ENCODE measurements around the gene CLEC2B. TPM values are rescaled to one million over a fixed set of nuclear protein-coding genes. Genes with fewer than 3 reads are reported as not detected.

Gene CLEC2B
- total RNA-seq, 1 donor from 2014 or later = not detected

GRCh38 chr12:9851050-9851449 lies 18.1 kb downstream of the CLEC2B start:
- no peak for DNase-seq (ENCODE audit: extremely low spot score, unreplicated experiment)
- Mint-ChIP-seq H3K9me3 (ENCODE audit: unreplicated experiment) (no peaks in the 10 kb centered on the region), H3K36me3 (ENCODE audit: unreplicated experiment) (no peaks in the 10 kb centered on the region), H3K27me3 (ENCODE audit: unreplicated experiment) (peaks cover 12% of the 10 kb centered on the region), H3K4me3 (ENCODE audit: unreplicated experiment) (no peak overlapping the region), H3K4me1 (ENCODE audit: unreplicated experiment) (no peaks in the 10 kb centered on the region), H3K27ac (ENCODE audit: unreplicated experiment) (no peak overlapping the region)
- TF ChIP-seq, protein P1, sequence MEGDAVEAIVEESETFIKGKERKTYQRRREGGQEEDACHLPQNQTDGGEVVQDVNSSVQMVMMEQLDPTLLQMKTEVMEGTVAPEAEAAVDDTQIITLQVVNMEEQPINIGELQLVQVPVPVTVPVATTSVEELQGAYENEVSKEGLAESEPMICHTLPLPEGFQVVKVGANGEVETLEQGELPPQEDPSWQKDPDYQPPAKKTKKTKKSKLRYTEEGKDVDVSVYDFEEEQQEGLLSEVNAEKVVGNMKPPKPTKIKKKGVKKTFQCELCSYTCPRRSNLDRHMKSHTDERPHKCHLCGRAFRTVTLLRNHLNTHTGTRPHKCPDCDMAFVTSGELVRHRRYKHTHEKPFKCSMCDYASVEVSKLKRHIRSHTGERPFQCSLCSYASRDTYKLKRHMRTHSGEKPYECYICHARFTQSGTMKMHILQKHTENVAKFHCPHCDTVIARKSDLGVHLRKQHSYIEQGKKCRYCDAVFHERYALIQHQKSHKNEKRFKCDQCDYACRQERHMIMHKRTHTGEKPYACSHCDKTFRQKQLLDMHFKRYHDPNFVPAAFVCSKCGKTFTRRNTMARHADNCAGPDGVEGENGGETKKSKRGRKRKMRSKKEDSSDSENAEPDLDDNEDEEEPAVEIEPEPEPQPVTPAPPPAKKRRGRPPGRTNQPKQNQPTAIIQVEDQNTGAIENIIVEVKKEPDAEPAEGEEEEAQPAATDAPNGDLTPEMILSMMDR (IDR thresholded peaks at IDR 0.05) = no peak

DNA sequence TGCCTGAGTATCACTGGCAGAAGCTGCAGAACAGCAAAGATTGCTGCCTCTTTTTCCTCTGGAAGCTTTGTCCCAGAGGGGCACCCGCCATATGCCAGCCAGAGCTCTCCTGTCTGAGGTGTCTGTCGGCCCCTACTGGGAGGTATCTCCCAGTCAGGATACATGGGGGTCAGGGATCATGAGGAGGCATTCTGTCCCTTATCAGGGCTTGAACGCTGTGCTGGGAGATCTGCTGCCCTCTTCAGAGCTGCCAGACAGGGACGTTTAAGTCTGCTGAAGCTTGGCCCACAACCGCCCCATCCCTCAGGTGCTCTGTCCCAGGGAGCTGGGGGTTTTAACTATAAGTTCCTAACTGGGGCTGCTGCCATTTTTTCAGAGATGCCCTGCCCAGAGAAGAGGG lies 20.3 kb downstream of the CLEC2B start:
- H3K4me3 Mint-ChIP-seq (ENCODE audit: unreplicated experiment) = no peak overlapping the region

GRCh38 chr12:9843407-9843806 lies 25.7 kb downstream of the CLEC2B start:
- Mint-ChIP-seq H3K4me3 (ENCODE audit: unreplicated experiment) (no peak overlapping the region), H3K9me3 (ENCODE audit: unreplicated experiment) (no peaks in the 10 kb centered on the region), H3K27me3 (ENCODE audit: unreplicated experiment) (peaks cover 18% of the 10 kb centered on the region), H3K27ac (ENCODE audit: unreplicated experiment) (no peak overlapping the region), H3K36me3 (ENCODE audit: unreplicated experiment) (no peaks in the 10 kb centered on the region), H3K4me1 (ENCODE audit: unreplicated experiment) (no peaks in the 10 kb centered on the region)
- TF ChIP-seq, protein P1 (IDR thresholded peaks at IDR 0.05) = no peak
- no peak for DNase-seq (ENCODE audit: extremely low spot score, unreplicated experiment)

More for the DNA sequence above, 20.3 kb downstream of the CLEC2B start:
- H3K36me3 Mint-ChIP-seq (ENCODE audit: unreplicated experiment) = no peaks in the 10 kb centered on the region
- no peaks in the 10 kb centered on the region for H3K9me3 Mint-ChIP-seq (ENCODE audit: unreplicated experiment)
- DNase-seq (ENCODE audit: extremely low spot score, unreplicated experiment) = no peak
- H3K27ac Mint-ChIP-seq (ENCODE audit: unreplicated experiment) = no peak overlapping the region
- no peaks in the 10 kb centered on the region for H3K4me1 Mint-ChIP-seq (ENCODE audit: unreplicated experiment)
- TF ChIP-seq, protein P1 (IDR thresholded peaks at IDR 0.05) = no peak
- peaks cover 18% of the 10 kb centered on the region for H3K27me3 Mint-ChIP-seq (ENCODE audit: unreplicated experiment)

GRCh38 chr12:9831720-9832119 lies 37.4 kb downstream of the CLEC2B start:
- H3K9me3 Mint-ChIP-seq (ENCODE audit: unreplicated experiment) = no peaks in the 10 kb centered on the region
- no peaks in the 10 kb centered on the region for H3K27me3 Mint-ChIP-seq (ENCODE audit: unreplicated experiment)
- no peaks in the 10 kb centered on the region for H3K4me1 Mint-ChIP-seq (ENCODE audit: unreplicated experiment)
- no peak overlapping the region for H3K4me3 Mint-ChIP-seq (ENCODE audit: unreplicated experiment)
- no peak overlapping the region for H3K27ac Mint-ChIP-seq (ENCODE audit: unreplicated experiment)
- TF ChIP-seq, protein P1 (IDR thresholded peaks at IDR 0.05) = no peak
- H3K36me3 Mint-ChIP-seq (ENCODE audit: unreplicated experiment) = no peaks in the 10 kb centered on the region
- DNase-seq (ENCODE audit: extremely low spot score, unreplicated experiment) = no peak

DNA sequence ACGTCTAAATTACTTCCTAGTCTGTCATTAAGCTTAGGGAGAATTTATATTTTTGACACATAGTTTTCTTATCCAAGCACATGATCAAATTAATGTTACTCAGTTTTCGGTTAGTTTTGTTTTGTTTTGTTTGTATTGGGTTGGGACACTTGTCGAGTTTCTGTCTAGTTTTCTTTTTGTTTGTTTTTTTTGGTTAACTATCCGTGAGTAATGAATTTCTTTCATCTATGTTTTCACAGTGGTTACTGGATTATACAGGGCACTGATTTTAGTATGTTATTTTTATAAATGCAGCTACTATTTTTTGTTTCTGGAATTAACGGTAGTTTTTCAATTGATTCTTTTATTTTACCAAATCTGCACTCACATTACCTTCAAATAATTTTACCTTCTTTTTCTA lies 39.2 kb downstream of the CLEC2B start:
- H3K27ac Mint-ChIP-seq (ENCODE audit: unreplicated experiment) = no peak overlapping the region
- no peak overlapping the region for H3K4me3 Mint-ChIP-seq (ENCODE audit: unreplicated experiment)
- H3K4me1 Mint-ChIP-seq (ENCODE audit: unreplicated experiment) = no peaks in the 10 kb centered on the region
- H3K27me3 Mint-ChIP-seq (ENCODE audit: unreplicated experiment) = peaks cover 6% of the 10 kb centered on the region
- no peaks in the 10 kb centered on the region for H3K9me3 Mint-ChIP-seq (ENCODE audit: unreplicated experiment)
- no peak for DNase-seq (ENCODE audit: extremely low spot score, unreplicated experiment)
- no peaks in the 10 kb centered on the region for H3K36me3 Mint-ChIP-seq (ENCODE audit: unreplicated experiment)
- TF ChIP-seq, protein P1 (IDR thresholded peaks at IDR 0.05) = no peak
